Fibroblast of lung (primary cell): ENCODE data around the gene CT55.
"Not testable (repeated sequence)": the region's sequence is repeated elsewhere in the genome, so short reads cannot be mapped to it uniquely, and the experiment has no call there.

Experiments
- CTCF ChIP-seq, 2 donors: IDR thresholded peaks in 1 of 2; conservative IDR thresholded peaks in 1 of 2; 1 replicate in 1 of 2; 2 replicates in 1 of 2; pipeline ENCODE4 v1.5.1; 2011 to 2012; ENCODE audit warnings: low read length in 2 of 2, control low read depth in 1 of 2, inconsistent platforms in 1 of 2, low read depth in 1 of 2, mild to moderate bottlenecking in 1 of 2
- EZH2 ChIP-seq: IDR thresholded peaks from 2 replicates; pipeline ENCODE4 v1.5.1; 2012; ENCODE audit warnings: low read length, control low read depth, mild to moderate bottlenecking; ENCODE audit errors: missing control alignments

GRCh38 chrX:135169534-135169933, 1.7 kb downstream of the CT55 start:
- TF ChIP-seq CTCF (conservative IDR thresholded peaks at IDR 0.05 in 1 of 2, IDR thresholded peaks at IDR 0.05 in 1 of 2; ENCODE audit: low read depth in 1 of 2, low read length in 2 of 2); EZH2: not testable (repeated sequence)
